ENCODE measurements around the gene MED20. TPM values are rescaled to one million over a fixed set of nuclear protein-coding genes. Genes with fewer than 3 reads are reported as not detected.
"Not testable (repeated sequence)": the region's sequence is repeated elsewhere in the genome, so short reads cannot be mapped to it uniquely, and the experiment has no call there.

Gene MED20
- total RNA-seq, 1 donor from 2014 or later = 23.8 TPM

- no peak overlapping the region for H3K4me3 Mint-ChIP-seq
- intact Hi-C loops (cut with micrococcal nuclease) = no loop called here
- H3K9me3 Mint-ChIP-seq = peaks cover 9% of the 10 kb centered on the region
- peaks cover 15% of the 10 kb centered on the region for H3K4me1 Mint-ChIP-seq (ENCODE audit: low read depth)
- H3K36me3 Mint-ChIP-seq (ENCODE audit: low read depth) = peaks cover 10% of the 10 kb centered on the region
- H3K27me3 Mint-ChIP-seq (ENCODE audit: insufficient read depth) = no peaks in the 10 kb centered on the region
- no peak for DNase-seq (ENCODE audit: low spot score)
- no peak overlapping the region for H3K27ac Mint-ChIP-seq
Measured at GRCh38 chr6:41955412-41955811, 34.5 kb upstream of the MED20 start.

DNA sequence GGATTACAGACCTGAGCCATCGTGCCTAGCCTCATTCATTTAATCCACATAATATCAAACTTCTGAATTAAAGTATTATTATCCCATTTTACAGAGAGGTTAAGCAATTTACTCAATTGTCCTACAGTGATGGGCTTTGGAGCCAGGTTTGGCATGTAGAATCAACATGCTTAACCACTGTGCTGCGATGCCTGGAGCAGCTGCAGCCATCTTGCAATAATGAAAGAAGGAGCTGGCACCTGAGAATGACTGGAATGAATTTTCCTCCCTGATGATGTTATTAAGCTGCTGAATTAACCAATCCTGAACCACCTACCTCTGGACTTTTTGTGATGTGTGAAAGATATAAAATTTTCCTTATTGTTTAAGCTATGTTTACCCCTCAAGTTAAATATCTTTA is 33.7 kb upstream of the MED20 start:
- H3K27me3 Mint-ChIP-seq (ENCODE audit: insufficient read depth) = no peaks in the 10 kb centered on the region
- H3K9me3 Mint-ChIP-seq = peaks cover 9% of the 10 kb centered on the region
- H3K27ac Mint-ChIP-seq = no peak overlapping the region
- H3K36me3 Mint-ChIP-seq (ENCODE audit: low read depth) = peaks cover 12% of the 10 kb centered on the region
- H3K4me1 Mint-ChIP-seq (ENCODE audit: low read depth) = peaks cover 15% of the 10 kb centered on the region
- intact Hi-C loops (cut with micrococcal nuclease) = no loop called here
- DNase-seq (ENCODE audit: low spot score) = no peak
- H3K4me3 Mint-ChIP-seq = no peak overlapping the region

GRCh38 chr6:41947581-41948220 is 26.8 kb upstream of the MED20 start:
- DNase-seq (ENCODE audit: low spot score) = no peak
- Mint-ChIP-seq H3K4me1 (ENCODE audit: low read depth) (peaks cover 11% of the 10 kb centered on the region), H3K27me3 (ENCODE audit: insufficient read depth) (no peaks in the 10 kb centered on the region), H3K27ac (peak overlapping the region; percentile 13), H3K4me3 (no peak overlapping the region), H3K36me3 (ENCODE audit: low read depth) (peaks cover 7% of the 10 kb centered on the region), H3K9me3 (no peaks in the 10 kb centered on the region)
- intact Hi-C loops (cut with micrococcal nuclease) = no loop called here

DNA sequence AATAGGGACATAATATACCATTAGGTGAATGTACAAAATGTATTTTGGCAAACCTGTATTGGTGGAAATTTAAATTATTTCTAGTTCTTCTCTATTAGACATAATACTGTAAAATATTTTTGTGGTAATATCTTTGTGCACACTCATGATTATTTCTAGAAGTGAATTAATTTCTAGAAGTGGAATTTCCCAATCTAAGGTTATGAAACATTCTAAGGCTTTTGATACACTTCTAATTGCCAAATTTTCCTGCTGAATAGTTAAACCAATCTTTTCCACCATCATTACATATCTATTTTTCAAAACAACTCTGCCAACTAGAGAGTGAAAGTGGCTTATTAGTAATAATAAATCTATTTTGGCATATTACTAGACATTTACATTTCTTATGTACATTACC is 22.5 kb upstream of the MED20 start:
- intact Hi-C loops (cut with micrococcal nuclease) = loop anchor here (5.0 kb wide), 1 partner anchor 871 kb away; the partner anchor contains the start of genes NFYA and OARD1
- Mint-ChIP-seq H3K4me3 (no peak overlapping the region), H3K27ac (no peak overlapping the region), H3K9me3 (no peaks in the 10 kb centered on the region), H3K36me3 (ENCODE audit: low read depth) (peaks cover 15% of the 10 kb centered on the region), H3K4me1 (ENCODE audit: low read depth) (peaks cover 34% of the 10 kb centered on the region), H3K27me3 (ENCODE audit: insufficient read depth) (no peaks in the 10 kb centered on the region)
- DNase-seq (ENCODE audit: low spot score) = no peak

- intact Hi-C loops (cut with micrococcal nuclease) = loop anchor here (1.0 to 5.0 kb wide), 3 partner anchors 15 to 871 kb away; partner anchors contain the start of genes NFYA and OARD1
Measured at GRCh38 chr6:41942882-41943281, 21.9 kb upstream of the MED20 start.

DNA sequence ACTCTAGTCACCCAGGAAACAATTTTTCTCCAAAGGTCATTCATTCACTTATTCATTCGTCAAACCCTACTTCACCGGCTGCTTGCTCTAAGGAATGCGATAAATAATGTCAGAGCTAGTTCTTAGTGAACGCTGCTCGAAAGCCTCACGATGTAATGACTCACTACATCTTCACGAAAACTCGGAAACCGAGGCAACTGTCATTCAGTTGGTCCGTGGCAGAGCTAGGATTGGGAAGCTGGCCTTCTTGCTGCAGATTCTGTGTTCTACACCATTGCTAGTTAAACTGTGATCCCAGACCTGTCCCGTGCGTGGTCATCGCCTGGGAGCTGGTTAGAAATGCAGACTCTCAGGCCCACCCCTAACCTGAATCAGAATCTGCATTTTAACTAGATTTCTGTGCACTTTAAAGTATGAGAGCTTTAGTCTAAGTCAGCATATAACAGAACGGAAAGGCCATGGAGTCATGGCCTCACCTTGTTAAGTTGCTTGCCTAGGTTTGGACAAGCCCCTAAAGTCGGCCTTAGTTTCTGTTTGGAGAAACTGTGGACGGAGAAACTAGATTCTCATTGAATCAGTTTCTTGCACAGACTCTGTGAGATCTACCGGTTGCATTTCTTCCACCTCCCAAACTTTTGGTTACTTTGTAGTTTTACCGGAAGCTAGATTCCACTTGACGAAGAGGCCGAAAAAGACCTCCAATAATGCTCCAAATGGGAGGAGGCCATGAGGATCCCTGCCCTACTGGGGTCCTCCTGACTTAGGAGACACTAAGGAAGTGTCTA is 21.3 kb upstream of the MED20 start:
- DNase-seq (ENCODE audit: low spot score) = no peak

More at GRCh38 chr6:41942882-41943281, 21.9 kb upstream of the MED20 start:
- H3K4me3 Mint-ChIP-seq; H3K27me3 Mint-ChIP-seq (ENCODE audit: insufficient read depth); DNase-seq (ENCODE audit: low spot score); H3K9me3 Mint-ChIP-seq: not testable (repeated sequence)
- Mint-ChIP-seq H3K36me3 (ENCODE audit: low read depth) (peaks cover 19% of the 10 kb centered on the region), H3K4me1 (ENCODE audit: low read depth) (peaks cover 37% of the 10 kb centered on the region), H3K27ac (peak overlapping the region; percentile 90)

DNA sequence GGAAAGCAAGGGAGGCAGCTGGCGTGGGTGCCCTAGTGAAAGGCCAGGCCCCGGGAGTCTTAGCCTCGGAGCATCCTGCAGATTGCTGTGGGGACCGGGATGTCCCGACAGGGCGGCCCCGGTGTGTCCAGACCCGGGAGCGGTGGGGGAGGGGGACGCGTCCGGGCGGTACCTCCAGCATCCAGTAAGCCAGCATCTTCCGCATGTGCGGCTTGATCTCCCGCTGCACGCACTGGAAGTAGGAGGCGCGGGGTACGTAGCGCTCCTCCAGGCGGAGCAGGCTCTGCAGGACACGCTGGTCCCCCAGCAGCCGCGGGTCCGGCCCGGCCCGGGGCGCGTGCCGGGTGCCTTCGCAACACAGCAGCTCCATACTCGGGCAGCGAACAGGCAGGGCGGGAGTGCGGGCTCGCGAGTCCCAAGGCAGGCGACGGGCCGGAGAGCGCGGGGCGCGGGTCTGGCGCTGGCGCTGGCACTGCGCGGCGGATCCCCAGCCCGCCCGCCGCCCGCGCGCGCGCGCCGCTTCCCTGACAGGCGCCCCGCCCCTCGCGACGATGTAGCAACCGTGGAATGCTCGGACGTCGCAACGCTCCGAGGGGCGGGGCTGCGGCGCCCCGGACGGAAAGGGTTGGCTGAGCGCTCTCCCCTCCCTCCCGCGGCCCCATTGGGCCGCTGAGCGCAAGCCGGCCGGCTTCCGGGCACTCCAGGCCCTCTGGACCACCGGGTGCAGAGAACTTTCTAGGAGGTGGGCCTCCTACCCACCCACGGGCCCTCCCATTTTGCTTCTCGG is 20.5 kb upstream of the MED20 start, which contains the start of gene CCND3:
Gene CCND3, minus strand, starts transcription at position 529 of the 787 bp plus-strand sequence. Its CDS starts 159 bp downstream, at position 370.
- peaks cover 43% of the 10 kb centered on the region for H3K4me1 Mint-ChIP-seq (ENCODE audit: low read depth)
- peaks cover 31% of the 10 kb centered on the region for H3K36me3 Mint-ChIP-seq (ENCODE audit: low read depth)
- peak; percentile 89 for DNase-seq (ENCODE audit: low spot score)
- H3K9me3 Mint-ChIP-seq = no peaks in the 10 kb centered on the region
- H3K4me3 Mint-ChIP-seq = peak within 1 kb of the TSS; percentile 99
- H3K27ac Mint-ChIP-seq = peak within 1 kb of the TSS; percentile 94
- intact Hi-C loops (cut with micrococcal nuclease) = loop anchor here (1.0 to 5.0 kb wide), 8 partner anchors 17 to 869 kb away; partner anchors contain the start of genes BYSL, MED20, NFYA and OARD1
- H3K27me3 Mint-ChIP-seq (ENCODE audit: insufficient read depth) = no peaks in the 10 kb centered on the region

More for the DNA sequence above, 21.3 kb upstream of the MED20 start:
- H3K36me3 Mint-ChIP-seq (ENCODE audit: low read depth) = peaks cover 25% of the 10 kb centered on the region
- intact Hi-C loops (cut with micrococcal nuclease) = loop anchor here (1.0 to 5.0 kb wide), 3 partner anchors 16 to 870 kb away; partner anchors contain the start of genes NFYA and OARD1
- peak overlapping the region; percentile 86 for H3K4me3 Mint-ChIP-seq
- H3K9me3 Mint-ChIP-seq = no peaks in the 10 kb centered on the region
- no peaks in the 10 kb centered on the region for H3K27me3 Mint-ChIP-seq (ENCODE audit: insufficient read depth)
- H3K4me1 Mint-ChIP-seq (ENCODE audit: low read depth) = peaks cover 37% of the 10 kb centered on the region
- H3K27ac Mint-ChIP-seq = peak overlapping the region; percentile 90

GRCh38 chr6:41940759-41941279 is 19.9 kb upstream of the MED20 start:
- H3K4me3 Mint-ChIP-seq = peak overlapping the region; percentile 99
- H3K36me3 Mint-ChIP-seq (ENCODE audit: low read depth) = peaks cover 38% of the 10 kb centered on the region
- peak overlapping the region; percentile 94 for H3K27ac Mint-ChIP-seq
- H3K4me1 Mint-ChIP-seq (ENCODE audit: low read depth) = peaks cover 50% of the 10 kb centered on the region
- H3K9me3 Mint-ChIP-seq = no peaks in the 10 kb centered on the region
- no peaks in the 10 kb centered on the region for H3K27me3 Mint-ChIP-seq (ENCODE audit: insufficient read depth)
- peak; percentile 56 for DNase-seq (ENCODE audit: low spot score)
- intact Hi-C loops (cut with micrococcal nuclease) = loop anchor here (1.0 to 5.0 kb wide), 7 partner anchors 20 to 869 kb away; partner anchors contain the start of genes BYSL, MED20, NFYA and OARD1

- Mint-ChIP-seq H3K27me3 (ENCODE audit: insufficient read depth) (no peaks in the 10 kb centered on the region), H3K27ac (peak overlapping the region; percentile 94), H3K36me3 (ENCODE audit: low read depth) (peaks cover 38% of the 10 kb centered on the region), H3K4me3 (peak overlapping the region; percentile 99), H3K4me1 (ENCODE audit: low read depth) (peaks cover 57% of the 10 kb centered on the region), H3K9me3 (no peaks in the 10 kb centered on the region)
- intact Hi-C loops (cut with micrococcal nuclease) = loop anchor here (1.0 to 5.0 kb wide), 4 partner anchors 73 to 868 kb away; partner anchors contain the start of genes MRPS10, NFYA, OARD1 and TOMM6
- peak; percentile 48 for DNase-seq (ENCODE audit: low spot score)
Measured at GRCh38 chr6:41939848-41940758, 19.2 kb upstream of the MED20 start.

GRCh38 chr6:41939176-41939847 is 18.4 kb upstream of the MED20 start:
- Mint-ChIP-seq H3K9me3 (no peaks in the 10 kb centered on the region), H3K27ac (peak overlapping the region; percentile 94), H3K27me3 (ENCODE audit: insufficient read depth) (no peaks in the 10 kb centered on the region), H3K36me3 (ENCODE audit: low read depth) (peaks cover 46% of the 10 kb centered on the region), H3K4me3 (peak overlapping the region; percentile 99), H3K4me1 (ENCODE audit: low read depth) (peaks cover 65% of the 10 kb centered on the region)
- intact Hi-C loops (cut with micrococcal nuclease) = loop anchor here (5.0 kb wide), 1 partner anchor 278 kb away; the partner anchor contains the start of gene MRPS10
- no peak for DNase-seq (ENCODE audit: low spot score)
